ENCODE results near the gene CCNY. TPM values are rescaled to one million over a fixed set of nuclear protein-coding genes. Genes with fewer than 3 reads are reported as not detected.

CCNY gene
- total RNA-seq, 1 donor from 2014 or later, result 85.9 TPM

DNA sequence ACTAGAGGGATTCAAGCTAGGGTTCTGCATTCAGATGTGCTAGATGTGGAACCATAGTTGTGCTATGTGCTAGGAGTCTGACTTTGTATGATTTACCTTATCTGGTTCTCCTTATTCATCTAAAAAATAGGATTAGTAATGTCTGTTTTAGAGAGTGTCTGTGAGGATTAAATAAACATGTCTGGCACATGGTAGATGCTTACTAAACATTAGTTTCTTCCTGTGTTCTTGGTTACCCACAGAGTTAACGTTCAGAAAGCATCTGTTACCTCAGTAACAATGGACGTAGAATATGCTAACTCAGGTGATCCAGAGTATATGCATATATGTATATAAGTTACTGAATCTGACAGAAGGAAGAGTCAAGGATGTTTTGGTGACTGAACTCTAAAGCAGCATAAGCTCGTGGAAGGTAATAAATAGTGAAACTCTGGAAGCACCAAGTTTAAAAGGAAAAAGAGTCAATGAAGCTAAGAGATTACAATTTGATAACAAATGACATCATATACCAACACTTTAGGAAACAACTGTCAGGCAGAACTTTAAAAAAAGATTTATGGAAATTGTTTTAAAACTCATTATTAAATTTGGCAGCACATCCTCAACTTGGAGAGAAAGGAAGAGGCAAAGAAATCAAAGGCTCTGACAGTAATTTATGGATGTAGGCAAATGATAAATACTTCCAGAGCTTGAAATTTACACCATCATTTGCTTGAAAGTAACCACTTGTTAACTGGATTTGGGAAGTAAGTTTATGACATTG is 127.0 kb downstream of the CCNY start:
- Histone ChIP-seq H3K27me3 (ENCODE audit: insufficient read depth, low read length) (no peaks in the 10 kb centered on the region), H3K36me3 (ENCODE audit: insufficient read depth, low read length) (no peaks in the 10 kb centered on the region), H3K9ac (ENCODE audit: low read length) (no peak overlapping the region), H4K20me1 (ENCODE audit: insufficient read depth, low read length) (peaks cover 99% of the 10 kb centered on the region), H3K4me3 (ENCODE audit: insufficient read depth, low read depth, low read length) (no peak overlapping the region), H3K4me1 (ENCODE audit: insufficient read depth, low read length) (peaks cover 10% of the 10 kb centered on the region), H3K27ac (ENCODE audit: low read depth, low read length) (no peak overlapping the region), H2AFZ (ENCODE audit: low read depth, low read length) (no peak overlapping the region), H3K9me3 (ENCODE audit: insufficient read depth, low read depth, low read length) (no peaks in the 10 kb centered on the region), H3K4me2 (ENCODE audit: low read length) (no peak overlapping the region), H3K79me2 (ENCODE audit: insufficient read depth, low read length) (peaks cover 100% of the 10 kb centered on the region)
- FAIRE-seq (no peak), DNase-seq (ENCODE audit: low read depth) (no peak)
- Mint-ChIP-seq H3K27ac (ENCODE audit: unreplicated experiment) (no peak overlapping the region), H3K9me3 (ENCODE audit: unreplicated experiment) (no peaks in the 10 kb centered on the region), H3K27me3 (ENCODE audit: low read depth, unreplicated experiment) (no peaks in the 10 kb centered on the region), H3K36me3 (ENCODE audit: low read depth, unreplicated experiment) (no peaks in the 10 kb centered on the region), H3K4me1 (ENCODE audit: low read depth, unreplicated experiment) (peaks cover 48% of the 10 kb centered on the region), H3K4me3 (ENCODE audit: unreplicated experiment) (no peak overlapping the region)
- TF ChIP-seq EZH2 (IDR thresholded peaks at IDR 0.05; ENCODE audit: insufficient read depth, low read length), result no peak
- TF ChIP-seq, protein P1, sequence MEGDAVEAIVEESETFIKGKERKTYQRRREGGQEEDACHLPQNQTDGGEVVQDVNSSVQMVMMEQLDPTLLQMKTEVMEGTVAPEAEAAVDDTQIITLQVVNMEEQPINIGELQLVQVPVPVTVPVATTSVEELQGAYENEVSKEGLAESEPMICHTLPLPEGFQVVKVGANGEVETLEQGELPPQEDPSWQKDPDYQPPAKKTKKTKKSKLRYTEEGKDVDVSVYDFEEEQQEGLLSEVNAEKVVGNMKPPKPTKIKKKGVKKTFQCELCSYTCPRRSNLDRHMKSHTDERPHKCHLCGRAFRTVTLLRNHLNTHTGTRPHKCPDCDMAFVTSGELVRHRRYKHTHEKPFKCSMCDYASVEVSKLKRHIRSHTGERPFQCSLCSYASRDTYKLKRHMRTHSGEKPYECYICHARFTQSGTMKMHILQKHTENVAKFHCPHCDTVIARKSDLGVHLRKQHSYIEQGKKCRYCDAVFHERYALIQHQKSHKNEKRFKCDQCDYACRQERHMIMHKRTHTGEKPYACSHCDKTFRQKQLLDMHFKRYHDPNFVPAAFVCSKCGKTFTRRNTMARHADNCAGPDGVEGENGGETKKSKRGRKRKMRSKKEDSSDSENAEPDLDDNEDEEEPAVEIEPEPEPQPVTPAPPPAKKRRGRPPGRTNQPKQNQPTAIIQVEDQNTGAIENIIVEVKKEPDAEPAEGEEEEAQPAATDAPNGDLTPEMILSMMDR (IDR thresholded peaks at IDR 0.05; ENCODE audit: insufficient read depth, low read depth, low read length), result no peak

DNA sequence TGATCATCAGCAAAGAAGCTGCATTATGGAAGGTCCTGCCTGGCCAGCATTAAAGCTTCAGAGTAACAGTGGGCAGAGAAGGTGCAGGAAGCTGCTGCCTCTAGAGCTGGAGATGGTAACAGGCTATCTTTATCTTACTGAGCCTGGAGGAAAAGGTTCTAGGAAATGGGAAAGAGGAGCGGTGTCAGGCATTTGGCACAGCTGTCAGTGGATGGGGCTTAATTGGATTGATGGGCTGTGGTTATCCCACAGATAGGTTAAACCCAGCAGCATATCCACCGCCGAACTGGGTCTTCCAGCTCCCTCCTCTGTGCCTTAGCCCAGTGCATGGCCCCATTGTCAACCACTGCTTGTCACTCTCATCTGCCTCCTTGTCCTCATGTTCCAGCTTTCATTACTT is 127.6 kb downstream of the CCNY start:
- no peak for TF ChIP-seq EZH2 (IDR thresholded peaks at IDR 0.05; ENCODE audit: insufficient read depth, low read length)
- TF ChIP-seq, protein P1 (IDR thresholded peaks at IDR 0.05; ENCODE audit: insufficient read depth, low read depth, low read length), result no peak
- Histone ChIP-seq H3K79me2 (ENCODE audit: insufficient read depth, low read length) (peaks cover 100% of the 10 kb centered on the region), H3K4me1 (ENCODE audit: insufficient read depth, low read length) (peaks cover 10% of the 10 kb centered on the region), H3K36me3 (ENCODE audit: insufficient read depth, low read length) (no peaks in the 10 kb centered on the region), H3K4me2 (ENCODE audit: low read length) (no peak overlapping the region), H3K27ac (ENCODE audit: low read depth, low read length) (no peak overlapping the region), H4K20me1 (ENCODE audit: insufficient read depth, low read length) (peaks cover 99% of the 10 kb centered on the region), H3K9ac (ENCODE audit: low read length) (no peak overlapping the region), H3K27me3 (ENCODE audit: insufficient read depth, low read length) (no peaks in the 10 kb centered on the region), H3K4me3 (ENCODE audit: insufficient read depth, low read depth, low read length) (no peak overlapping the region), H3K9me3 (ENCODE audit: insufficient read depth, low read depth, low read length) (no peaks in the 10 kb centered on the region), H2AFZ (ENCODE audit: low read depth, low read length) (no peak overlapping the region)
- H3K4me1 Mint-ChIP-seq (ENCODE audit: low read depth, unreplicated experiment), result peaks cover 48% of the 10 kb centered on the region
- no peaks in the 10 kb centered on the region for H3K36me3 Mint-ChIP-seq (ENCODE audit: low read depth, unreplicated experiment)
- H3K27ac Mint-ChIP-seq (ENCODE audit: unreplicated experiment), result no peak overlapping the region
- H3K9me3 Mint-ChIP-seq (ENCODE audit: unreplicated experiment), result no peaks in the 10 kb centered on the region
- H3K4me3 Mint-ChIP-seq (ENCODE audit: unreplicated experiment), result no peak overlapping the region
- H3K27me3 Mint-ChIP-seq (ENCODE audit: low read depth, unreplicated experiment), result no peaks in the 10 kb centered on the region
- FAIRE-seq (no peak), DNase-seq (ENCODE audit: low read depth) (no peak)

DNA sequence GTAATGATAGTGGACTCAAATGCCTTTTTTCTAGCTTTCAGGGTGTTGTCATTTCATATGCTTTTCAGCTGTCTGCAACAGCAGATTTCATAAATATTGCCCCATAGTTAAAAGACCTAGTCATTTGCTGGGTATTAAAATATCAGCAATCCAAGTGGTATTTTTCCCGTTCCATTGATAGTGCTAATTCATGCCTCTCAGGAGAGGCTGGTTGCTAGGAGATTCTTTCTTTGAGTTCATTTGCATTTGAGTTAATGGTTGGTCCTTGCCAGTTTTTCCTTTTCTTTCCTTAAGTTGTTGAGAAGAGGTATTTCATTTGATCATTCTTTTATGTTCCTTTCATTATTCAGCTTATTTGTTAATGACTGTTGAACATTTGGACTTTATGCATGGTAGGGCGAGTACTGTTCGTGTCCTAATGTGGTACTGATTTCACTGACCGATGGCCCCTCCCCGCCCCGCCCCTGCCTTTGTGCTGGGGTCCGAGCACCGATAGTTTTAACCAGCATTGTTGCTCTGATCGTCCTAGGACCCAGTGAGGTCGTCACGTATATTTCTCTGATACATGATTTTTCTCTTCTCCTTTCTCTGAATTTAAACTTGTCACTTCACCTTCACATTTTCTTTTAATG is 128.6 kb downstream of the CCNY start:
- no peaks in the 10 kb centered on the region for H3K9me3 Mint-ChIP-seq (ENCODE audit: unreplicated experiment)
- DNase-seq (ENCODE audit: low read depth) (peak; percentile 70), FAIRE-seq (no peak)
- H3K9ac ChIP-seq (ENCODE audit: low read length), result no peak overlapping the region
- H3K27me3 Mint-ChIP-seq (ENCODE audit: low read depth, unreplicated experiment), result no peaks in the 10 kb centered on the region
- H3K79me2 ChIP-seq (ENCODE audit: insufficient read depth, low read length), result peaks cover 100% of the 10 kb centered on the region
- TF ChIP-seq, protein P1 (IDR thresholded peaks at IDR 0.05; ENCODE audit: insufficient read depth, low read depth, low read length), result no peak
- TF ChIP-seq EZH2 (IDR thresholded peaks at IDR 0.05; ENCODE audit: insufficient read depth, low read length), result no peak
- no peaks in the 10 kb centered on the region for H3K36me3 Mint-ChIP-seq (ENCODE audit: low read depth, unreplicated experiment)
- H3K27me3 ChIP-seq (ENCODE audit: insufficient read depth, low read length), result no peaks in the 10 kb centered on the region
- peaks cover 46% of the 10 kb centered on the region for H3K4me1 Mint-ChIP-seq (ENCODE audit: low read depth, unreplicated experiment)
- peak overlapping the region; percentile 8 for H3K4me2 ChIP-seq (ENCODE audit: low read length)
- no peak overlapping the region for H2AFZ ChIP-seq (ENCODE audit: low read depth, low read length)
- no peak overlapping the region for H3K27ac Mint-ChIP-seq (ENCODE audit: unreplicated experiment)
- H3K36me3 ChIP-seq (ENCODE audit: insufficient read depth, low read length), result no peaks in the 10 kb centered on the region
- no peak overlapping the region for H3K4me3 Mint-ChIP-seq (ENCODE audit: unreplicated experiment)
- peaks cover 10% of the 10 kb centered on the region for H3K4me1 ChIP-seq (ENCODE audit: insufficient read depth, low read length)
- H3K9me3 ChIP-seq (ENCODE audit: insufficient read depth, low read depth, low read length), result no peaks in the 10 kb centered on the region
- peaks cover 99% of the 10 kb centered on the region for H4K20me1 ChIP-seq (ENCODE audit: insufficient read depth, low read length)
- H3K4me3 ChIP-seq (ENCODE audit: insufficient read depth, low read depth, low read length), result no peak overlapping the region
- no peak overlapping the region for H3K27ac ChIP-seq (ENCODE audit: low read depth, low read length)

All from astrocyte (in vitro differentiated cells and primary cell).